Kidney epithelial cell (primary cell): ENCODE measurements around the gene C1QTNF3. TPM values are rescaled to one million over a fixed set of nuclear protein-coding genes. Genes with fewer than 3 reads are reported as not detected.
"Not testable (repeated sequence)": the region's sequence is repeated elsewhere in the genome, so short reads cannot be mapped to it uniquely, and the experiment has no call there.

ENCODE experiments used
- DNase-seq: peaks from one replicate; pipeline ENCODE4 v3.0.0-alpha.2; 2010; ENCODE audit warnings: low read depth
- H3K27me3 ChIP-seq: 2 replicates; pipeline ENCODE4 v1.6.0; 2011; ENCODE audit warnings: low read length; ENCODE audit not compliant: control insufficient read depth, insufficient read depth
- H3K36me3 ChIP-seq: 2 replicates; pipeline ENCODE4 v1.5.1; 2011; ENCODE audit warnings: low read length; ENCODE audit not compliant: control insufficient read depth, insufficient read depth
- H3K4me3 ChIP-seq: 2 replicates; pipeline ENCODE4 v1.5.1; 2011; ENCODE audit warnings: low read depth, mild to moderate bottlenecking, control low read depth, low read length
- CTCF ChIP-seq: IDR thresholded peaks from 2 replicates; pipeline ENCODE4 v1.5.1; 2011; ENCODE audit warnings: mild to moderate bottlenecking, moderate library complexity, low read length, control low read depth, inconsistent platforms; ENCODE audit not compliant: insufficient read depth, poor library complexity, severe bottlenecking
- total RNA-seq: library from RNA; depleted of rRNA; stranded (reverse); fragments of >200 nt; gene quantifications from 2 replicates; pipeline ENCODE4 v1.2.3, GENCODE V29; 2015

The C1QTNF3 gene, protein sequence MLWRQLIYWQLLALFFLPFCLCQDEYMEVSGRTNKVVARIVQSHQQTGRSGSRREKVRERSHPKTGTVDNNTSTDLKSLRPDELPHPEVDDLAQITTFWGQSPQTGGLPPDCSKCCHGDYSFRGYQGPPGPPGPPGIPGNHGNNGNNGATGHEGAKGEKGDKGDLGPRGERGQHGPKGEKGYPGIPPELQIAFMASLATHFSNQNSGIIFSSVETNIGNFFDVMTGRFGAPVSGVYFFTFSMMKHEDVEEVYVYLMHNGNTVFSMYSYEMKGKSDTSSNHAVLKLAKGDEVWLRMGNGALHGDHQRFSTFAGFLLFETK
- 1.1 and 1.2 TPM in 2 replicates for total RNA-seq

DNA sequence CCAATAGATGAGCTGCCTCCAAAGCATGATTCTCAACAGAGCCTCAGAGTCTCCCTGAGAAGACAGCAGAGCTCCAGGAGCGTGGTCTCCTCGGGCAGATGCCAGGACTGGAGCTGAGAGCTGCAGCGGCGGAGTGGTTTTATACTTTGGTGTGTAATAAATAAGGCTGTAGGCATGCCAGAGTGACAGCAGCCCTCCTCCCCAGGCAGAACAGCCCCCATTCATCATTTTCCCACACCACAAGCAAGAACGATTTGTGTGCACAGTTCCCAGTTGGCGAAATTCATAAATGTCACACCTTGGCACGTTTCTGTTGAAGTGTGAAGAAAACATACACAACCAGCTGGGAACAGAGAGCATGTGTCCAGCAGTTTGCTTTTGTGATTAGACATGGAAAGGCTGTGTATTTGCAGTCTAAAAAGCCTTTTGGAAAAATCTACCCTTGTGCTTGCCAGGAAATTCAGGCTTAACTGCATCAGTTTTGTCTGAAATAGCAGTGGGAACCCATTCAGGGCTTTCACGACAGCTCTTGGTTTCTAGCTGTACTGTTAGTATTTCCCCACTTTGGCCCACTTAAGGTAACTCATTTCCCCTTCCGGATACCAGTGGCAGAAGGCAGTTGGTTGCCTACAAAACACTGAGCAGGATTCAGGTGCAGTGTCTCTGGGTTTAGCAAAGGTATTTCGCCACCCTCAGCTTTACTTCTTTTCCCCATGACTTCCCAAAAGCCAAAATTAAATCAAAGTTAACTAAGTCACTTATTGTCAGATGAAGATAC is at the start of gene C1QTNF3:
C1QTNF3 (minus strand) TSS at position 115 of the 778 bp plus-strand sequence; CDS start at position 27, 88 bp downstream.
- no peak for DNase-seq
- Histone ChIP-seq H3K36me3 (no peaks in the 10 kb centered on the region), H3K4me3 (no peak within 1 kb of the TSS), H3K27me3 (no peaks in the 10 kb centered on the region)
- no peak for TF ChIP-seq CTCF

- not testable (repeated sequence) for H3K36me3 ChIP-seq, H3K27me3 ChIP-seq, DNase-seq, H3K4me3 ChIP-seq
Observed at GRCh38 chr5:34091039-34091438, 48.0 kb upstream of the C1QTNF3 start.

GRCh38 chr5:34089802-34090201 is 46.8 kb upstream of the C1QTNF3 start:
- not testable (repeated sequence) for H3K27me3 ChIP-seq

GRCh38 chr5:34087728-34088127 is 44.7 kb upstream of the C1QTNF3 start:
- not testable (repeated sequence) for DNase-seq, H3K4me3 ChIP-seq, H3K27me3 ChIP-seq, H3K36me3 ChIP-seq

More at GRCh38 chr5:34089802-34090201, 46.8 kb upstream of the C1QTNF3 start:
- not testable (repeated sequence) for DNase-seq, H3K4me3 ChIP-seq, H3K36me3 ChIP-seq

DNA sequence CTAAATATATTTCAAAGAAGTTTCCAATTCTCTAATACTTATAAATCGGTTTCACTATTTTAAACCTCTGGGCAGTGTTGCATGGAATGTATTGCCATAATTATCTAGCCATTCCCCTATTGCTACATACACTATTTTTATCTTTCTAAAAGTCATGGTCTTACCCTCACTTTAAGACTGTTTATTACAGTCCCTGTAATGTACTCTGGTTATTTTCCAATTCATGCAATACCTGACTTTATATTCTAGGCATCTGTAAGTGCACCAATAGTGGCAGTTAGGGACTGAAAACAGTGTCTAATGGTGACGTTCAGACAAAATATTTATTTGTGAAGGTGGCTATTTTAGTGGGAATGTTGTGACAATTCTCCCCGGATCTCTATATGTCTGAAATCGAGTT is 40.9 kb upstream of the C1QTNF3 start:
- not testable (repeated sequence) for DNase-seq, H3K4me3 ChIP-seq, H3K36me3 ChIP-seq

DNA sequence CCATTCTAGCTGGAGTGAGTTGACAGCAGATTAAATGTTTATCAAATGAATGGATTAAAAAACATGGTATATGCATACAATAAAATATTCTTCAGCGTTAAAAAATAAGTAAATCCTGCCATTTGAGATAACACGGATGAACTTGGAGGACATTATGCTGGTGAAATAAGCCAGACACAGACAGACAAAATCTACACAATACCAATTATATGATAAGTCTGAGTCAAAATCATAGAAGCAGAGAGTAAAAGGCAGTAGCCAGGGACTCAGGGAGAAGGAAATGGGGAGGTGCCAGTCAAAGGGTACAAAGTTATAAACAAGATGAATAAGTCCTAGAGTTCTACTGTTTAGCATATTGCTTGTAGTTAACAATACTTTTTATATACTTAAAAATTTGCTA is 36.5 kb upstream of the C1QTNF3 start:
- not testable (repeated sequence) for H3K27me3 ChIP-seq, H3K4me3 ChIP-seq, DNase-seq, H3K36me3 ChIP-seq

More for the DNA sequence above, 40.9 kb upstream of the C1QTNF3 start:
- H3K27me3 ChIP-seq: not testable (repeated sequence)

DNA sequence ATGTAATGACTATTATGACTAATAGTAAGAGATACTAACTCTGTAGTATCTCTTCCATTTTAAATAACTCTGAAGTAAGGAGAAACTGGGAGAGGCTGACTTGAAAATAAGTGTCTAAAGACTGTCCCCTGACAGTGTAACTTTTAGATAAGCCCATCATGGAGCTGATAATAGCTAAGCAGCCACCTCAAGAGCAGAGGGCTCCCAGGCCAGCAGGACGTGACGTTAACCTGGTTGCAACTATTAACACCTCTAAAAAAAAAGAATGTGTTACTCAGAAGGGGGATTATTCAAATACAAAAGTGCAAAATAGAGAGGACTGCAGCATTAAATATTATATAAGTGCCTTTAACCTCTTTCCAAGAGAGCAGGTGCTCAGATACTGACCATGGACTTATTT is 34.6 kb upstream of the C1QTNF3 start:
- H3K36me3 ChIP-seq, H3K4me3 ChIP-seq, DNase-seq, H3K27me3 ChIP-seq: not testable (repeated sequence)

GRCh38 chr5:34076719-34077364 is 33.8 kb upstream of the C1QTNF3 start:
- H3K36me3 ChIP-seq, H3K27me3 ChIP-seq, DNase-seq, H3K4me3 ChIP-seq: not testable (repeated sequence)

- H3K4me3 ChIP-seq, H3K36me3 ChIP-seq, DNase-seq, H3K27me3 ChIP-seq: not testable (repeated sequence)
Observed at GRCh38 chr5:34074472-34074871, 31.5 kb upstream of the C1QTNF3 start.

GRCh38 chr5:34074071-34074470 is 31.1 kb upstream of the C1QTNF3 start:
- H3K36me3 ChIP-seq, H3K4me3 ChIP-seq, DNase-seq, H3K27me3 ChIP-seq: not testable (repeated sequence)

GRCh38 chr5:34070626-34071025 is 27.6 kb upstream of the C1QTNF3 start:
- not testable (repeated sequence) for H3K4me3 ChIP-seq, DNase-seq

More at GRCh38 chr5:34070626-34071025, 27.6 kb upstream of the C1QTNF3 start:
- H3K27me3 ChIP-seq, H3K36me3 ChIP-seq: not testable (repeated sequence)
